GM12872 (cell line): Measurements from ENCODE around the gene CCR5.

Source experiments
- CTCF ChIP-seq: IDR thresholded peaks from 3 replicates; pipeline ENCODE4 v1.5.1; 2011; ENCODE audit warnings: low read depth, mild to moderate bottlenecking, low read length, moderate library complexity; ENCODE audit not compliant: insufficient read depth

Gene CCR5

GRCh38 chr3:46353647-46354410 is 16.9 kb upstream of the CCR5 start, which contains the start of gene CCR2:
Gene CCR2, plus strand, starts transcription at chr3:46354111. Its CDS starts 3,417 bp downstream, at chr3:46357528.
- no peak for TF ChIP-seq CTCF

- no peak for TF ChIP-seq CTCF
Measured at GRCh38 chr3:46354478-46354877, 16.3 kb upstream of the CCR5 start.

DNA sequence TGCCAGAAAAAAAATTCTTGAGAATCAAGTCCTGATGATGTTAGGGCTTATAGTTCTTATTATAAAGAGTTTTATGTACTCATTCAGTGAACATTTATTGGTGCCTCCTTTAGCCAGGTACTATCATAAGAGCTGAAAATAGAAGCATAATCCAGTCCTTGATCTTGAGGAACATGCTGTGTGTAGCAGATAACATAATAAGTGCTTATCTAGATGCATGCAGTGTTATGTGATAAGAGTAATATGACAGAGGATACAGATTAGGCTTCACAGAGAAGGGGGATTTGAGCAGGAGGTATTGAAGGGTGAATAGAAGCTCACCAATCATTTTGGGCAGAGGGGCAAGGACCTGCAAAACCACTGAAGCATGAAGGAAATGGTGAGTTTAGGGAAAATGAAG is 15.8 kb upstream of the CCR5 start:
- TF ChIP-seq CTCF: no peak

- TF ChIP-seq CTCF: no peak
Measured at GRCh38 chr3:46356276-46356675, 14.5 kb upstream of the CCR5 start.

GRCh38 chr3:46356909-46357308 is 13.8 kb upstream of the CCR5 start:
- no peak for TF ChIP-seq CTCF

GRCh38 chr3:46358466-46358865 is 12.3 kb upstream of the CCR5 start:
- TF ChIP-seq CTCF: no peak

- TF ChIP-seq CTCF: no peak
Measured at GRCh38 chr3:46359733-46360493, 10.8 kb upstream of the CCR5 start.
